Islet of Langerhans (tissue), 1 donor: ENCODE results near the gene OVCH1.
A peak's percentile ranks its signal among the peaks of the same experiment; 100 is the strongest.

ENCODE experiments used
- FAIRE-seq: peaks from one replicate; lab custom pipeline; 2011; peaks lifted over from hg19 to GRCh38; lab: Jason Lieb, UNC

Gene OVCH1

DNA sequence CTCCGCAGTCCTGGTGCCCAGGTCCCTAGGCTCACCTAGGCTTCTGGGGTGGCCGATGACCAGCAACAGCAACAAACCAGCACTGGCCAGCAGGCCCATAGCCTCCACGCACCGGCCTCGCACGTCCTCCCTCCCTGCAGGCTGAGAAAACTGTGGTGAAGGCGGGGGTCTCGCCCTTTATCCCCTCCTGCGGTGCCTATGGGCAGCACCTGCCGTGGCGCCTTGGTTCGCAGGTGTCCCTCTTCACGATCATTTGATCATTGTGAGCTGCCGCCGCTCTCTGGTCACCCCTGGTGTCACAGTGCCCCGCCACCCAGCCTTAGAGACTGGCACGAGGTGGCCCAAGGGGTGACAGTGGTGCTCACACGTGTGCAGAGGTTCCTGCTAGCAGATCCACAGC is at the start of gene OVCH1:
Gene OVCH1 (minus strand): TSS at position 99 of the 400 bp plus-strand sequence. CDS start 0 bp downstream, at position 99.
- FAIRE-seq = no peak

- FAIRE-seq = no peak
Measured at GRCh38 chr12:29547151-29547632, 49.7 kb upstream of the OVCH1 start.

DNA sequence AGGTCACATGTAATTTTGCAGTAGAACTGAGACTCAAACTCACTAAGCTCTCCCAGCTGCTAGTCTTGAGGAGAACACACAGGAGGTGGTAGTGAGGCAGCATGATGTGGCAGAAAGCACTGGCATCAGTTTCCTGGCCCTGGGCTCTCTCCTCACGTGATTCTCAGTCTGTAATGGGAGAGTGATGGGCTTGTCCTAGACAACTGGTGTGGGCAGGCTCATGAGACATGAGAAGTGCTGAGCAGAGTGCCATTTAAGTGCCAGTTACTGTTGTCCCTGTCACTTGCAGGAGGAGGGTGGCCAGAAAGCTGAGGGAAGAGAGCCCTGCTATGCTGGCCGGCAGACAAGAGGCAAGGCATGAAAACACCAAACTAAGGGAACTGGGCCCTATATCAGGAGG is 48.5 kb upstream of the OVCH1 start:
- FAIRE-seq = no peak

DNA sequence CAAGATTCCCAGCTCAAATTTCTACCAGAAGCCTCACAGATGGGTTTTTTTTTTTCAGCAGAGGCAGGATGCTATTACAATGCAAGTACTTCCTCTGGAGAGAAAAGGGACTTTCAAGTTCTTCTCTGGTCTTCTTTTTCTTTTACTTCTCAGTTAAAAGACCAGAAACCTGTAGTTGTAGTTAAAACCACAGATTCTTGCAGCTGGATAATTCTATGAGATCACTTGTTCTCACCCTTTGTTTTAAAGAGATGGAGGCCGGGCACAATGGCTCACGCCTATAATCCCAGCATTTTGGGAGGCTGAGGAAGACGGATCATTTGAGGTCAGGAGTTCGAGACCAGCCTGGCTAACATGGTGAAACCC is 47.6 kb upstream of the OVCH1 start:
- FAIRE-seq = no peak

GRCh38 chr12:29544428-29545101 is 47.1 kb upstream of the OVCH1 start:
- FAIRE-seq = no peak

GRCh38 chr12:29543036-29543435 is 45.5 kb upstream of the OVCH1 start:
- FAIRE-seq = no peak

- no peak for FAIRE-seq
Measured at GRCh38 chr12:29537298-29537697, 39.8 kb upstream of the OVCH1 start.

DNA sequence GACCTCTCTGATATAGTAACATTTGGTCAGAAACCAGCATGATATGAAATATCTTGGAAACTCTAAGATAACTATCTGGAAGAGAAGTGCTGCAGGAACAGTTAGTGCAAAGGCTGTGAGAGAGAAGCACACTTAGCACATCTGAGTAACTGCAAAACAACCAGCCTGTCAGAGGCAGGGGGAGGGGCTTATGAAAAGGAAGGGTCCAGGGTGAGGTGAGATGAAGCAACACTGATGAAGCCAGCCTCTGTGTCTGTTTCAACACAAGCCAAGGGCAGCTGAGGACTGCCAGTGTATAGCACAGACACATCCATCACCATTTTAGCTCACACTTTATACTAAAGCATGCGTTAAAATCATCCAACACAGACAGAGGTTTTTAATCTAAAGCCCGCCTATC is 37.4 kb upstream of the OVCH1 start:
- no peak for FAIRE-seq

DNA sequence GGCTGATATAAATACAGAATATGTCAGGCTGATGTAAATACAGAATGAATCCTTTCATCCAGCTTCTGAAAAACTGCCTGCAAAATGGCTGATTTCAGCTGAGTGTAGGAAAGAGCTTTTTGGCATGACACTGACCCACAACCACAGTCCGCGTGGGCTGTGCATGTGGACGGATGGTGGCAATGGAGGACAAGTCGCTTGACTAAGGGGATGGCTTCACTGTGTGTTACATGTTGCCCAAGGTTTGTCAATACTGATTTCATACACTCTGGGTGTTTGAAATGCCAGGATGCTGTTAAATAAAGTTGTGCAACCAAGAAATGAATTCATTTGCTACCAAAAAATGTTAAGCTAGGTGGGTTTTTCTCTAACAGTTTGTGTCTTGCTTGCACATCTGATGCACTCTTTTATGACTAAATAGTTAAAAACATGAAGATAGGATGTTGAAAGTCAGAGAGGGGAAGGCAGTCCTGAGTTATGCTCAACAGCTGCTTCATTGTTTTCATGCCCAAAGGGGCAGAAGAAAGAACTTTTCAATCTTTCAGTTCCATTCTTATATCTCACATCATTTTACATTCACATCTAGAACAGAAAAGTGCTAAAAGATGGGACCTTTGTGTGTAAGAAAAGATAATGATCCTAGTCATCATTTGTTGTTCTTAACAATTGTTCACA is 36.5 kb upstream of the OVCH1 start:
- FAIRE-seq = no peak

GRCh38 chr12:29531471-29531870 is 34.0 kb upstream of the OVCH1 start:
- FAIRE-seq = no peak

GRCh38 chr12:29530436-29530835 is 33.0 kb upstream of the OVCH1 start:
- FAIRE-seq = no peak

DNA sequence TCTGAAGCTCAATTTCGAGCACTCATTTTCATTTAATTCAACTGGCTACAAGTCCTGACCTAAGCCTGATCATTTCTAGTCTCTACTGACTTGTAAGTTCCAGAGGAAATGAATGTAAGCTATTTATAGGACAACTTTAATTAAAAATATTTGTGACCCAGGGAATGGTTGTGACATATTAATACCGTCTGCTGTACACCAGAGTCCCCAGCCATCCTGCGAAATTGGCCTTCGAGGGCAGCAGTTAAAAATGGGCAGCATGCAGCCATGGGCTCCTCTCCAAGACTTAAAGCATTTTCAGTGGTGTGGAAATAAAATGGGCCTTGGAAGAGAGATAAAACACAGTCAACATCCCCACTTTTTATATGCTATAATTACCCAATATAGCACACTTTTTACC is 30.7 kb upstream of the OVCH1 start:
- FAIRE-seq = no peak

DNA sequence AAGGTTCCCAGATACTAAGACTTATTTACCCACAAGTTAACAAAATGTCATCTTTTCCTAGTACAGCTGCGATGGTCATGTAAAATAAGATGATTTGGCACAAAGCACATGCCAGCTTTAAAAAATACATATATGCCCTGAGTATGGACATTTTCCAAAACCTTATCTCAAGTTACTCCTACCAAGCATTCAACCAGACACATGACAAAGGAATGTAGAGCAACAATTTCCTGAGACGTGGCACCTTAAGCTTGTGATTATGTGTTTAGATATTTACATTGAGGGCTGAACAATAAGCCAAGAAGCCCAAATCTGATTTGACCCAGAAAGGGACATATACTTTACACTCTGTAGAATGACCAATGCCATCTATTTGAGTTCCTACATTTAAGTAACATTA is 24.5 kb upstream of the OVCH1 start:
- FAIRE-seq = no peak

DNA sequence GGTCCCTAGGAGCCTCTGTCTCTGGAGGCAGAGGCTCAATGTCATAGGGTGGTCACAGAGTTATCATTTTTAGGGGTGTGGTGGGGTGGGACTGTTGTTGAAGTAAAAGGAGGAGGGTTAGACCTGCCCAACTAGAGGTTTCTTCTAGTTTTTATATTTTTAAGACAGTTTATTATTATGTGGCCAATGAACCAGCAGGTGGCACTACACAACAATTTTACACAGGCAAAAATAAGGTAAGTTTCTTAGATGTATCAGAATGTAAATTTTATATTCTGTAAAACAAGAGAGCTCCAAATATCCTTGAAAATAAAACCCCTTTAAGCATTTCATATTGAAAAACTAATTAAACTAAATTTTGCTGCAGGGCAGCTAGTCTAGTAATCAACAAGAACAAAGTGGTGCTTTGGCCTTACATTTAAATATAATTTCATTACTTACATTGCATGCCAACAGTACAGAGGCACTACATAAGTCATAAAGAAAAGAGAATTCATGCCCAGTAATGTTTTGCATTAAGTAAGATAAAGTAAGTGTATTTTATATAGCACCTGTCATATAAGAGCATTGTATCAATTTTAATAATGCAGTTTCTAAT is 22.2 kb upstream of the OVCH1 start:
- FAIRE-seq = peak; percentile 97

- no peak for FAIRE-seq
Measured at GRCh38 chr12:29518407-29518806, 20.9 kb upstream of the OVCH1 start.

DNA sequence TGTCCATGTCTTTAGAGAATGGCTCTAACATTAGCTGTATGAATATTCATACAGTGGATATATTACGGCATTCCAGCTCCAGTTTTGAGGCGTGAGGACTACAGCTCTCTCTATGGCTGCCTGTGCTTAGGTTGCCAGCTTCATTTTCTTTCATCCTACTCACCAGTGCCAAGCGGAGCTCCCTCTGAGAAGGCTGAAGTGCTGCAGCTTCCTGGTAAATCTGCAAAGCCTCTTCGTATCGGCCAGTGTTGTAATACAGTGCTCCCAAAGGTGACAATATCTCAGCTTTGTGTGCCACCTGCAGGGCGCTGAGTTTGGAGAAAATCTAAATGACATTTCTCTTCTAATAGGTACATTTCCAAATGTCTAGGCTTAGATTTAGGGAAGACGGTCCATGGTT is 19.8 kb upstream of the OVCH1 start:
- no peak for FAIRE-seq

GRCh38 chr12:29516431-29516875 is 19.0 kb upstream of the OVCH1 start:
- no peak for FAIRE-seq

GRCh38 chr12:29510591-29511185 is 13.2 kb upstream of the OVCH1 start:
- FAIRE-seq = no peak

DNA sequence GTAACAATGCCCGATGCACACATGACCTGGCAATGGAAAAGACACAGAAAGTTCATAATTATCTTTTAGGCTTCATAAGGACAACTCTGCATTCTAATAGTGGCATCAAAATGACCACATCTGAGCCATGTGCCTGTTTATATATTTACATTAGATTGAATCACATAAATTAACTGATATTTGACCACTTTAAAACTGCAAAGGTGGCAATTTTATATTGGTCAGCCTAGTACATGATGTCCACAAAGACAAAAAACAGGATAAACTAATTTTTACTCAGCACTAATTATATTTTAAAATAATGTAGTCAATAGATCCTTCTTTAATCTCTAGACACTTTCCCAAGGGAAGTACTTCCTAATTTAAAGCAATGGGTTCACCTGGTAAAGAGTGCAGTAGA is 12.0 kb upstream of the OVCH1 start:
- FAIRE-seq = no peak

GRCh38 chr12:29508949-29509348 is 11.5 kb upstream of the OVCH1 start:
- FAIRE-seq = no peak

- FAIRE-seq = no peak
Measured at GRCh38 chr12:29505122-29505521, 7.6 kb upstream of the OVCH1 start.

DNA sequence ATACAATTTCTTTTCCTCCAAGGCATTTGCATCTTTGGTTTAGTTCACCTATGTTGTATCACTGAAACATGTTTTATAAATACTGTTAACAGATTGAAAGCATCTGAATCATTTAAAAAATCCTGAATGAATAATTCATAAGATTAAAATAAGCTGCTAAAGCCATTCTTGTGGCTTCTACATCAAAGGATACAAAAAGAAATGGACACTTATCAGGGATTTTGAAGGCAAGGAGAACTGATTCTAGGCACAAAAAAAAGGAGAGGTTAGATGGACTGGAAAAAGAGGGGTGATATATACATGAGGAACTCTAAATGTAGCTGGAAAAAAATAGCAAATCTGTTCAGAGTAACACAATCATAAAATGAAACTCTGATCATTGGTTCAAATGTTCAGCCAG is 5.8 kb upstream of the OVCH1 start:
- FAIRE-seq = no peak

DNA sequence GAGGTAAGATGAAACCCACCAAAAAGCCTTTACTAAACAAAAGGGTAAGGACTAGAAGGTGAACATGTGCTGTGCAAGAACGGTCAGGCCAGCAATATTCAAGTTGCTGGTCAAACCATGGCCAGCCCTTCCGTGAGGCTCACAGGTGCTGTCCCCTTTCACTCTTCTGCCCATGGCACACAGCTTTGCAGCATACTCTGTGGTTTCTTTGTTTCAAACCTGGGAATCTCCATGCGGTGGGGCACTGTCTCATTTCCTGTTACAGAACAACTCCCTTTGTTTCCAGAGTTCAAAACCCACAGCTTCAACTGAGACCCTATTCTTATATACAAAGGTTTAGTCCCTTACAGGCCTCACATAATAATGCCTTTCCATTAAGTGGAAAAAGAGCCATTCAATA is 1.7 kb upstream of the OVCH1 start:
- FAIRE-seq = no peak
